C4-2B (cell line): Measurements from ENCODE around the gene SCN7A.

ENCODE experiments used
- H3K27ac ChIP-seq: fragments of 450-650 bp; 2 replicates; pipeline ENCODE4 v1.5.1; 2017
- CTCF ChIP-seq: fragments of 450-650 bp; conservative IDR thresholded peaks from 2 replicates; pipeline ENCODE4 v1.5.1; 2017; ENCODE audit warnings: mild to moderate bottlenecking
- ZFX ChIP-seq: fragments of 450-650 bp; IDR thresholded peaks from 2 replicates; pipeline ENCODE4 v1.6.1; 2017

The SCN7A gene

GRCh38 chr2:166448106-166448505 lies 45.9 kb downstream of the SCN7A start:
- no peak overlapping the region for H3K27ac ChIP-seq
- TF ChIP-seq ZFX: no peak
- no peak for TF ChIP-seq CTCF

GRCh38 chr2:166444306-166444705 lies 49.7 kb downstream of the SCN7A start:
- no peak overlapping the region for H3K27ac ChIP-seq
- TF ChIP-seq CTCF (no peak), ZFX (no peak)

GRCh38 chr2:166440313-166440712 lies 53.7 kb downstream of the SCN7A start:
- no peak overlapping the region for H3K27ac ChIP-seq
- TF ChIP-seq CTCF: no peak

- TF ChIP-seq ZFX (no peak), CTCF (no peak)
- H3K27ac ChIP-seq: no peak overlapping the region
Measured at GRCh38 chr2:166439078-166439477, 55.0 kb downstream of the SCN7A start.

- TF ChIP-seq CTCF (no peak), ZFX (no peak)
Measured at GRCh38 chr2:166436976-166437375, 57.1 kb downstream of the SCN7A start.

GRCh38 chr2:166436189-166436588 lies 57.9 kb downstream of the SCN7A start:
- H3K27ac ChIP-seq: no peak overlapping the region
- TF ChIP-seq ZFX (no peak), CTCF (no peak)

More at GRCh38 chr2:166436976-166437375, 57.1 kb downstream of the SCN7A start:
- no peak overlapping the region for H3K27ac ChIP-seq

GRCh38 chr2:166434491-166434890 lies 59.6 kb downstream of the SCN7A start:
- TF ChIP-seq CTCF (no peak), ZFX (no peak)
- H3K27ac ChIP-seq: no peak overlapping the region
